Esophagus muscularis mucosa (tissue), 3 donors: Measurements from ENCODE around the gene LDLRAD3.

Source experiments
- POLR2AphosphoS5 ChIP-seq, 2 donors: sonication (generic); formaldehyde crosslinking; IDR thresholded peaks; one replicate each; pipeline ENCODE4 v1.6.1; 2017; ENCODE audit warnings: antibody characterized with exemption in 2 of 2
- TF ChIP-seq, protein P1 (sequence below), 3 experiments: fragments of 200-600 bp in 2 of 3; fragments of 450-650 bp in 1 of 3; sonication (generic) in 2 of 3; IDR thresholded peaks; one replicate each; pipeline ENCODE4 v1.5.1; 2017 to 2019; ENCODE audit warnings: antibody characterized with exemption in 3 of 3, mild to moderate bottlenecking in 2 of 3, moderate library complexity in 1 of 3

- TF ChIP-seq, protein P1, sequence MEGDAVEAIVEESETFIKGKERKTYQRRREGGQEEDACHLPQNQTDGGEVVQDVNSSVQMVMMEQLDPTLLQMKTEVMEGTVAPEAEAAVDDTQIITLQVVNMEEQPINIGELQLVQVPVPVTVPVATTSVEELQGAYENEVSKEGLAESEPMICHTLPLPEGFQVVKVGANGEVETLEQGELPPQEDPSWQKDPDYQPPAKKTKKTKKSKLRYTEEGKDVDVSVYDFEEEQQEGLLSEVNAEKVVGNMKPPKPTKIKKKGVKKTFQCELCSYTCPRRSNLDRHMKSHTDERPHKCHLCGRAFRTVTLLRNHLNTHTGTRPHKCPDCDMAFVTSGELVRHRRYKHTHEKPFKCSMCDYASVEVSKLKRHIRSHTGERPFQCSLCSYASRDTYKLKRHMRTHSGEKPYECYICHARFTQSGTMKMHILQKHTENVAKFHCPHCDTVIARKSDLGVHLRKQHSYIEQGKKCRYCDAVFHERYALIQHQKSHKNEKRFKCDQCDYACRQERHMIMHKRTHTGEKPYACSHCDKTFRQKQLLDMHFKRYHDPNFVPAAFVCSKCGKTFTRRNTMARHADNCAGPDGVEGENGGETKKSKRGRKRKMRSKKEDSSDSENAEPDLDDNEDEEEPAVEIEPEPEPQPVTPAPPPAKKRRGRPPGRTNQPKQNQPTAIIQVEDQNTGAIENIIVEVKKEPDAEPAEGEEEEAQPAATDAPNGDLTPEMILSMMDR (IDR thresholded peaks at IDR 0.05), result no peak
- no peak for TF ChIP-seq POLR2AphosphoS5 (IDR thresholded peaks at IDR 0.05)
Observed at GRCh38 chr11:36278531-36279282, 334.8 kb downstream of the LDLRAD3 start.
